Middle frontal gyrus (tissue), 1 donor: ENCODE data around the gene CDH5.
"Not testable (repeated sequence)": the region's sequence is repeated elsewhere in the genome, so short reads cannot be mapped to it uniquely, and the experiment has no call there.

ENCODE experiments used
- DNase-seq: peaks from one replicate; pipeline ENCODE4 v3.0.0-alpha.2; 2015; ENCODE audit warnings: low spot score; ENCODE audit errors: extremely low spot score

Gene CDH5

GRCh38 chr16:66437391-66437945 is 71.0 kb downstream of the CDH5 start:
- no peak for DNase-seq

DNA sequence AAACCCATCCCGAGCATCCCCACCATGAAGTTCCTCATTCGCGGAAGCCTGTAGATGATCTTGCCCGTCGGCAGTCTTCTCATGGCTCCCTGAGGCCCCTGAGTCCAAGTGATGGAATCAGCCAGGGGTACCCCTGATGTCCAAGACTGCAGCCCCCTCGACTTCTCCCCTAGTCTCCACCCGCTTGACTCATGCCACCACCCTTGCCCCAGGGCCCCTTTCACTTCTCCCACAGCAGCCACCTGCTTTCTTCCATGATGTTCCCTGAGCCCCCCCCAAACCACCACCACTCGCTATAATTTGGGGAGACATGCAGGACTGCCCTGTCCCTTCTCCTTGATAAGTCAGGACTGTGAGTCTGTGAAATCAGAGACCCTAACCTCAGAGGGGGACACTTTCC is 72.0 kb downstream of the CDH5 start:
- DNase-seq = no peak

DNA sequence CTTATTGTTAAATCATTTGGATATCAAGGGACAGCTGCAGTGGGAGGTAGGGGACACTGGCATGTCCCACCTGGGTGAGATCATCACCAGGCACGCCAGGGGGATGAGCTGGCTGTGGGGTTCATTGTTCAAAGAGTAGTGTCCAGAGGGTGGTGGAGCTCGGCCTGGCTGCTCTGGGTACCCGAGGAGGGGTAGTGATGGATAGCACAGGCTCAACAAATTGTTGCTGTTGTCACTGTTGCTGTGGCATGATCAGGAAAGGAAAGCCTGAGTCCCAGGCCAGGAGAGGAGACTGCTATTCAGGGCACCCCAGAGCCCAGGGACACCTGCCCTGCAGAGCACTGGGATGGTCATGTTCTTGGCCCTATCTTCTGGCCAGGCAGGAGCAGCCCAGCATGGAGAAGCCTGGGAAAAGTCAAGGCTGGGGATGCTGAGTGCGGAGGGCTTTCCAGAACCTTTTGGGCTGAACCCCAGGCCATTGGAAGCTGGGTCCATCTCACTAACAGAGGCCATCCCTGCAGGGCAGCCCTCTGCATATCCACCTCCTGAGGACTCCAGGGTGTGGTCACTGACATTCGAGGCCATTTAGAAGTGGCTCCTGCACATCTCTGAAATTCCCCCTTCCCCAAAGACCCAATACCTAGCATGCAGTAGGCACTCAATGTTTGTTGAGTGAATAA is 72.7 kb downstream of the CDH5 start:
- no peak for DNase-seq

GRCh38 chr16:66440271-66440802 is 73.8 kb downstream of the CDH5 start:
- no peak for DNase-seq

DNA sequence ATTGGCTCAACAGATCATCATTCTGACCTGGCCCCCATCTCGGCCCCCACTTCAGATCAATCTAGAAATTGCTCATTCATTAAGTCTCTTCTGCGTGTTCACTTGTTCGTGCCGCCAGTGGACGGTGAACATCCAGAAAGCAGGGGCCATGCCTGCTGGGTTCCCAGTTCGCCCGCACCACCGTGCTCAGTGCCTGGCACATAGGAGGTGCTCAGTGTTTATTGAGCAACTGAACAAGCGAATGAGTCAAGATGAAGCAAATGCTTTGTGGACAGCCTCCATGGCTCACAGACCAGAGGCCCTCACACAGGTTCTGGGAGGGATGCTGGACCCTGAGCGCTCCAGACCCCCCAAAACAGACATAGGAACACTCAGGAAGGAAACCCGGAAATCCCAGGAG is 74.5 kb downstream of the CDH5 start:
- no peak for DNase-seq

DNA sequence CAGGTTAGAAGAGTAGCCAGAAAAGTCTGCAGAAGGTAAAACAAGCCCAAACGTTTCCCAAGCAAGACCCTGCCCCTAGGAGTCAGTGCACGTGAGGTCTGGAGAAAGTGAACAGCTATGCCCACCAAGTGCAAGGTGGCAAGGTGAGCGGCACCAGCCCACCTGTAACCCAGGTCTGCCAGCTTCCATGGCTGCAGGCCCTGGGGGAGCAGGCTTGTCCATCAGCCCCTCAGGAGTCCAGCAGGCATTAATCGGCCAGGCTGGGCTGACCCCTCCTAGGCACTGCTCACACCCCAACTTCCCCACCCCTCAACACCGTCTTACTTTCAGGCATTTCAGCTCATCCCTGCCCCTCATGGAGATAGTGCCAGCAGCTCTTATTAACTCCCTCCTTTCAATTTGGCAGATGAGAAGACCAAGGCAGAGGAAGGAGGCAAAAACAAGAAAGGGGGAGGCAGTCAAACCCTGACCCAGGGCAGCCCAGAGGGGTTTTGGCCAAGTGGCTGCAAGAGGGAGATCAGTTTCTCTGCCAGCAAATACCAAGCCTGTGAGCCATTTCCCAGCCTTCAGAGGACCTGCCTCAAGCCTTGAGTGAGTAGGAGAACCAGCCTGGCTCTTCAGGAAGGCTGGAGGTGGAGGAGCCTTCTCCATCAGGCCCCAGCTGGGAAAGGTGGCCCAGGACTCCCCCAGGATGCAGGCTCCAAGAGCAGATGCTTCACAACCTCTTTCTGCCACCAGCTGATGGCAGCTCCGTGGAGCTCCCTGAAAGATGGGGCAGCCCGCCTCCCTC is 75.3 kb downstream of the CDH5 start:
- DNase-seq = no peak

GRCh38 chr16:66442502-66443268 is 76.2 kb downstream of the CDH5 start:
- no peak for DNase-seq

GRCh38 chr16:66443269-66443652 is 76.8 kb downstream of the CDH5 start:
- DNase-seq = no peak

DNA sequence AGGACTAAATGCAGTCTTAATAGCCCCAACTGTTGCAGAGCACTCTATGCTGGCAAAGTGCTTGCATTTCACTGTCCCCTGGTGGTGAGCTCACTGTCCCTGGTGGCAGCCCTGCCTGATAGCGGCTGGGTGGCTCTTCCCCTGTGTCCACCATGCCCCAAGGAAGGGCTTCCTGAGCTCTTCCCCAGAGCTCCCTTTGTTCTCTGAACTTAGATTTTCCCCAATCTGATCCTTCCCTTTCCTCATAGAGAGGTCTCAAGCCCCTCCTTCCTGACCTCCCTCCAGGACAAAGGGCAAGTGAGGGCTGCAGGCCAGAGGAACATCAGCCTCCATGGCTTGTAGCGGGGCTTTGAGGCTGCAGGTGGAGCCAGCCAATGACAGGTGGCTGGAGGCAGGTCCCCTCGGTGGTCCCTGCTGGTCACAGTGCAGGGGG is 77.6 kb downstream of the CDH5 start:
- DNase-seq = no peak

GRCh38 chr16:66446737-66447136 is 80.2 kb downstream of the CDH5 start:
- DNase-seq = no peak

DNA sequence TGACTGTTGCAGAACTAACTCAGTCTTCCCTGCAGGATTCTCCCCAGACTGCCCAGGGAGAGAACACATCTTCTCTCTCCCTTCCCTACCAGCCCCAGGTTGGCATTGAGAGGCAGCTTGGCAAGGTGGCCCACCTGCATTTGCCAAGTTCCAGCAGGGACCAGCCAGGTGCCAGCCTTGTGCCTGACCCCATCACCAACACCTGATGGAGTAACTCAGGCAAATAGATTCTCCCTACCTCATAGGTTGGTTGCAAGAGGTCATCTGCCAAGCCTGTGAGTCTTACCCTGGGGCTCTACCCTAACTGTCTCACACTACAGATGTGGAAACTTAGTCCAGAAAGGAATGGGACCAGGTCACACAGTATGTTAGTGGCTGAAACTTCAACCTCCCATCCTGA is 81.0 kb downstream of the CDH5 start:
- no peak for DNase-seq

DNA sequence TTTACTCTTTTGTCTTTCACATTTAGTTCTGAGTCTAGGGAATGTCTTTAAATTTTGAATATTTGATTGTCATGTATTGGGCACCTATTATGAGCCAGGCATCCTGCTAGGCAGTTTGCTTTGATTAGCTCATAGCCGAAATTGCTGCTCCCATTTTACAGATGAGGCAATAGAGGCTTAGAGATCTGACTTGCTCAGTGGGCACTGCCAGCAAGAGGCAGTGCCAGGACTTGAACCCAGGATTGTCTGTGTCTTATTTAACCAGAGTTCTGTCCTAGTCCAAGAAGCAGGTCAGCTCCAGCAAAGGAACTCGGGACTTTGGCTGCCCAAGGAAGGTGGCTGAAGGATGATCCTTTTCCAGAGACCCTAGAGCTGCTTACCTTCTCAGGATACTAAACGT is 85.1 kb downstream of the CDH5 start:
- DNase-seq = no peak

GRCh38 chr16:66453230-66453629 is 86.7 kb downstream of the CDH5 start:
- DNase-seq = not testable (repeated sequence)
